ENCODE data around the gene TRMT5.

TRMT5 gene
- total RNA-seq = 12.8 to 28.6 reads per million in 2 experiments

GRCh38 chr14:60980811-60981632 lies at the start of gene TRMT5, which contains the start of gene SLC38A6:
Gene TRMT5 (minus strand): TSS chr14:60981079. CDS start chr14:60980973, 106 bp downstream.
Gene SLC38A6 (plus strand): TSS chr14:60981245. CDS start chr14:60981278, 33 bp downstream.
- DNase-seq (ENCODE audit: low read depth) = peak; percentile 85

GRCh38 chr14:61026526-61026925 lies 45.6 kb upstream of the TRMT5 start:
- DNase-seq (ENCODE audit: low read depth) = no peak

GRCh38 chr14:61025251-61026223 lies 44.7 kb upstream of the TRMT5 start:
- DNase-seq (ENCODE audit: low read depth) = peak; percentile 26

GRCh38 chr14:61019537-61019936 lies 38.7 kb upstream of the TRMT5 start:
- no peak for DNase-seq (ENCODE audit: low read depth)

DNA sequence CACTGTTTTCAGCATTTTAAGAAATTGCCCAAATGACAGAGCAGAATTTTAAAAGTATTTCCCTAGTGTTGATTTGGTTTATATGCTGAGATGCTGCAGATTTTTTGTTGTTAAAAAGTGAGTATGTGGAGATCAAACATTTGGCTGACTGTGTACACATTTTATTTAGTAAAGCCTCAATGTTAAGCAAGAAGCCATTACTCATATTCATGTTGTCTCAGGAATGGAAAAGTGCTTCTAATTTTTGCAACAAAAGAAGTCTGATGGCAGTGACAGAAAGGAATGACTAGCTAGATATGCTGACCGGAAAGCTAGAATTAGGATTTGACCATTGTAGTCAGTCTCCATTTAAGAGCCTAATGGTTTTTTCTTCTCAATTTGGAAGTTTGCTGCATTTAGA lies 22.7 kb upstream of the TRMT5 start:
- no peak for DNase-seq (ENCODE audit: low read depth)

DNA sequence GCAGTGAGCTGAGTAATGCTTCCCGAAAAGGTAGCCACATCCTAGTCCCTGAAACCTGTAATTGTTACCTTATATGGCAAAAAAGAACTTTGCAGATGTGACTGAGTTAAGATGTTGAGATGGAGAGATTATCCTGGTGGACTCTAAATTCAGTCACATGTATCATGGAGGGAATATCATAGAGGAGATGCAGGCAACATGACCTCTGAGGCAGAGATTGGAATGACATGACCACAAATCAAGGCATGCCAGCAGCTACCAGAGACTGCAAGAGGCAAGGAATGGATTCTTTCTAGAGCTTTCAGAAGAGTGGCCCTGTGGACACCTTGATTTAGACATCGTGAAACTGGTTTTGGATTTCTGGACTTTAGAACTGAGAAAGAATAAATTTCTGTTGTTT lies 18.7 kb upstream of the TRMT5 start:
- DNase-seq (ENCODE audit: low read depth) = no peak

- DNase-seq (ENCODE audit: low read depth) = no peak
Measured at GRCh38 chr14:60998617-60999016, 17.7 kb upstream of the TRMT5 start.

DNA sequence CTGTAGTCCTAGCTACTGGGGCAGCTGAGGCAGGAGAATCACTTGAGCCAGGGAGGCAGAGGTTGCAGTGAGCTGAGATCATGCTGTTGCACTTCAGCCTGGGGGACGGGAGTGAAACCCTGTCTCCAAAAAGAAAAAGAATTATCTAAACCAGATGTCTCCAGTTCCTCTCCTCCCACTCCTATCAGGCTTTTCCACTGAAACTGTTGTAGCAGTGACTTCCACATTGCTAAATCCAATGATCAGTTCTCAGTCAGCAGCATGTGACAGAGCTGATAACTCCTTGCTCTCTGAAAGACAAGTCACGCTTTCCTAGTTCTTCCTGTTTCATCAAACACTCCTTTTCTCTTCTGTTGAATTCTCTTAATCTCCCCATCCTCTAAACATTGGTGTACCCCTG lies 8.7 kb upstream of the TRMT5 start:
- no peak for DNase-seq (ENCODE audit: low read depth)

- no peak for DNase-seq (ENCODE audit: low read depth)
Measured at GRCh38 chr14:60986500-60986899, 5.6 kb upstream of the TRMT5 start.

- no peak for DNase-seq (ENCODE audit: low read depth)
Measured at GRCh38 chr14:60984196-60984595, 3.3 kb upstream of the TRMT5 start.

DNA sequence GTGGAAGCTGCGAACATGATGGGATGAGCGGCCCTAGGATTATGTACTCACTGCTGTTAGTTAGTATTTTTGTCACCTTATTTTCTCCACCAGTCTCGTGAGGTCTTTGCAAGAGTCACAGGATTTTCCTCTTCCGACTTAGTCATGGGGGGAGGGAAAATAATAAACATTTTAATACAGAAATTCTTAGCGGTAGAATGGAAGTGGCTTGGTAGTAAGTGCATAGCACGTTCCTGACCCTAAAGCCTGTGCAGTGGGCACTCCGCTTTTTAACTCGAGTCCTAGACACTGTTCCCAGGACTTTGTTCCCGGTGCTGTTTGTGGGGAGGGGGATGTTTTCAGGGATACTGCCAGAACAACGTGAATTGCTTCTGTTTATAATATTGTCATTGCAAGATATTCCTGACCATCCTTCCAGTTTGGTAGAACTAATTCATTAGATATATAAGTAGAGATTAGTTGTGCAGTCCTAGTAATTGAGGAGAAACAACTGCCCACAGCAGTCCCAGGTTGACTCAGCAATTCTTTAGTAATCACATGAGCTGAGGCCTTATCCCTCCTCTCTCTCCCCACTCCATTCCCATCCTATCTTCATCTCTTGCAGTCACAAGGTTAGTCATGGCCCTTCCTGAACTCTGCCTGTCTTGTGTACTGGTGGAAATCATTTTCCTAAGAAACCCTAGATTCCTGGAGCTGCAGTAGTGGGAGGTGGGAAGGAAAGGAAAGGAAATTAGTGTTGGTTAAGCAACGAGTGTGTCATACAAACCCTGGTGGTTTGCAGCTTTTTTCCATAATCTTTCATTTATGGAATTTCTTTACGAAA lies 965 bp upstream of the TRMT5 start:
- DNase-seq (ENCODE audit: low read depth) = no peak

- no peak for DNase-seq (ENCODE audit: low read depth)
Measured at GRCh38 chr14:60977847-60978246, 3.0 kb downstream of the TRMT5 start.

GRCh38 chr14:60975551-60975950 lies 5.3 kb downstream of the TRMT5 start:
- DNase-seq (ENCODE audit: low read depth) = no peak

- no peak for DNase-seq (ENCODE audit: low read depth)
Measured at GRCh38 chr14:60974090-60974651, 6.7 kb downstream of the TRMT5 start.

DNA sequence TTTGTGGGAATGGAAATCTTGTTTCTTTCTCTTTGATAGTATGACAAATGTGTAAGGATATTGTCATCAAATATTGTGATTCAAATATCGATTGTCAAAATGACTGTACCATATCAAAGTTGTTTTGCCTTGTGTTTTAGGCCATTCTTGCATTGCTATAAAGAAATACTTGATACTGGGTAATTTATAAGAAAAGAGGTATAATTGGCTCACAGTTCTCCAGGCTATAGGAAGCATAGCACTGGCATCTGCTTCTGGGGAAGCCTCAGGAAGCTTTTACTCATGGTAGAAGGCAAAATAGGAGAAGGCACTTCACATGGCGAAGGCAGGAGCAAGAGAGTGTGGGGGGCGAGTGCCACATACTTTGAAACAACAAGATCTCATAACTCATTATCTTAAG lies 7.8 kb downstream of the TRMT5 start:
- DNase-seq (ENCODE audit: low read depth) = no peak

GRCh38 chr14:60972295-60972694 lies 8.6 kb downstream of the TRMT5 start:
- no peak for DNase-seq (ENCODE audit: low read depth)

- DNase-seq (ENCODE audit: low read depth) = no peak
Measured at GRCh38 chr14:60971271-60971670, 9.6 kb downstream of the TRMT5 start.

GRCh38 chr14:60970146-60970545 lies 10.7 kb downstream of the TRMT5 start:
- DNase-seq (ENCODE audit: low read depth) = no peak

GRCh38 chr14:60968671-60969070 lies 12.2 kb downstream of the TRMT5 start:
- no peak for DNase-seq (ENCODE audit: low read depth)

DNA sequence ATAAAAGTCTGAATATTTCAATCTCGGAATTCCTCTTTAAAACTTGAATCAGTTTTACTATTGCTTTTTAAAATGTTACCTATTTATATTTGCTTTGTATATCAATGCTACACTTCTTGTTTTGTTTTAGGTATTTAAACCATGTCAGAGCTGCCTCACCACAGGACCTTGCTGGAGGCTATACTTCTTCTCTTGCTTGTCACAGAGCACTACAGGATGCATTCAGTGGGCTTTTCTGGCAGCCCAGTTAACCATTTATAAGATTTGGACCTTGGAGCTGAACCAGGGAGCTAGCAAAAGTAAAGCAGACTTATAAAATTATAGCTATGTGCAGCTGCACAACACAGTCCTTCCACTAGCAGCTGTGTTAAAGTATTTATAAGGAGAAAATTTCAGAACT lies 12.8 kb downstream of the TRMT5 start:
- DNase-seq (ENCODE audit: low read depth) = no peak

DNA sequence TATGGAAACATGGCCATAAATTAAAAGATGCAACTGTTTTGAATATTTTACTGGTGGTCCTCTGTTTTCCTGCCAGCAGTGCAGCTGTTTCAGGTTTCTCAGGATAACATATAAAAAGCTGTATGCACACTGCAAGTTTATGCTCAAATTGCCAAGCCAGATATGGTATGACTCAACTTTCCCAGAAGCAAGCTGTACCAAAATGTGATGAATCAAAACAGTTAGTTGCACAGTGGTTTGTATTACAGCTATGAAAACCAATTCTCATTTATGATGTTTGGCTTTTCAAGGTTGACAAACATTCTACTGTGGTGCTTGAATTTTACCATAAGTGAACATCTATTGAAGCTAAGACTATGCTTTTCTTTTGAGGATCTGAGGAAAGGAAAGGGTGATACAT lies 15.5 kb downstream of the TRMT5 start:
- no peak for DNase-seq (ENCODE audit: low read depth)

All from T follicular helper cell (primary cell).